Fibroblast of pulmonary artery (primary cell): Measurements from ENCODE around the gene LRMDA.

Source experiments
- DNase-seq: peaks from one replicate; pipeline ENCODE4 v3.0.0-alpha.2; 2010; ENCODE audit warnings: low read depth
- H3K4me3 ChIP-seq: replicated peaks from 2 replicates; pipeline ENCODE4 v1.5.1; 2011; ENCODE audit warnings: low read depth, mild to moderate bottlenecking, control low read depth, low read length, moderate library complexity
- TF ChIP-seq, protein P1 (sequence below): IDR thresholded peaks from 2 replicates; pipeline ENCODE4 v1.5.1; 2011; ENCODE audit warnings: mild to moderate bottlenecking, control low read depth, low read length, inconsistent platforms; ENCODE audit errors: missing control alignments

The LRMDA gene

DNA sequence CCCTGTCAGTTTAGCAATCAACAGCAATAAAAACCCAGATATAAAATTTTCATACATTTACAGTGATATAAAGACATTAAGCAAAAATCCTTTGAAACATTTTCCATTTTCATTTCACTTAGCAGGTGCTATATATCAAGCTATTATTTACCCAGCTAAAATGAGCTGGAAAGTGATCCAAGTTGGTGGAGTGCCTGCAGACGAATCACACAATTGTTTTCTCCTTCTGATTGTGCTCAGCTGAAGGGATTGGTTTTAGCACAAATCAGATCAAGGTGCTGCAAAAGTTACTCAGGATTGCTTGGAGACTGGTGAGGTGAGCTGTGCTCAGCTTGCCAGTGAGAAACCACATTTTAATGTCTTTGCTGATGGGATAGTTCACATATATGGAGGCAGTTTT lies 138.1 kb downstream of the LRMDA start:
- DNase-seq = no peak
- H3K4me3 ChIP-seq = no peak overlapping the region
- TF ChIP-seq, protein P1, sequence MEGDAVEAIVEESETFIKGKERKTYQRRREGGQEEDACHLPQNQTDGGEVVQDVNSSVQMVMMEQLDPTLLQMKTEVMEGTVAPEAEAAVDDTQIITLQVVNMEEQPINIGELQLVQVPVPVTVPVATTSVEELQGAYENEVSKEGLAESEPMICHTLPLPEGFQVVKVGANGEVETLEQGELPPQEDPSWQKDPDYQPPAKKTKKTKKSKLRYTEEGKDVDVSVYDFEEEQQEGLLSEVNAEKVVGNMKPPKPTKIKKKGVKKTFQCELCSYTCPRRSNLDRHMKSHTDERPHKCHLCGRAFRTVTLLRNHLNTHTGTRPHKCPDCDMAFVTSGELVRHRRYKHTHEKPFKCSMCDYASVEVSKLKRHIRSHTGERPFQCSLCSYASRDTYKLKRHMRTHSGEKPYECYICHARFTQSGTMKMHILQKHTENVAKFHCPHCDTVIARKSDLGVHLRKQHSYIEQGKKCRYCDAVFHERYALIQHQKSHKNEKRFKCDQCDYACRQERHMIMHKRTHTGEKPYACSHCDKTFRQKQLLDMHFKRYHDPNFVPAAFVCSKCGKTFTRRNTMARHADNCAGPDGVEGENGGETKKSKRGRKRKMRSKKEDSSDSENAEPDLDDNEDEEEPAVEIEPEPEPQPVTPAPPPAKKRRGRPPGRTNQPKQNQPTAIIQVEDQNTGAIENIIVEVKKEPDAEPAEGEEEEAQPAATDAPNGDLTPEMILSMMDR = no peak

DNA sequence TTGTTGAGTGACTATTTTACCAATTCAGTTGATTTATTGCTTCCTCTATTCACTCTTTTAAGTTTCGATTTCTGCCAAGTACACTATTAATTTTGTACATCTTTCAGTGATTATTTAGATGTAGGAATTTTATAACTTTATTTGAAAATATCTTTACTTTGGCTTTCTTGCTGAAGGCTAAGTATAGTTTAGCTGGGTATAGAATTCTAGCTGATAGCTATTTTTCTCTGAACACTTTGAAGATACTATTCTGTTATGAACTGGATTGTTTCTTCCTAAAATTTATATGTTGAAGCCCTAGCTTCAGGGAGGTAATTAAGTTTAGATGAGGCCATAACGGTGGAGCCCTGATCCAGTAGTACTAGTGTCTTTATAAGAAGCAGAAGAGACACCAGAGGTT lies 141.1 kb downstream of the LRMDA start:
- H3K4me3 ChIP-seq = no peak overlapping the region
- no peak for DNase-seq
- TF ChIP-seq, protein P1 = no peak

DNA sequence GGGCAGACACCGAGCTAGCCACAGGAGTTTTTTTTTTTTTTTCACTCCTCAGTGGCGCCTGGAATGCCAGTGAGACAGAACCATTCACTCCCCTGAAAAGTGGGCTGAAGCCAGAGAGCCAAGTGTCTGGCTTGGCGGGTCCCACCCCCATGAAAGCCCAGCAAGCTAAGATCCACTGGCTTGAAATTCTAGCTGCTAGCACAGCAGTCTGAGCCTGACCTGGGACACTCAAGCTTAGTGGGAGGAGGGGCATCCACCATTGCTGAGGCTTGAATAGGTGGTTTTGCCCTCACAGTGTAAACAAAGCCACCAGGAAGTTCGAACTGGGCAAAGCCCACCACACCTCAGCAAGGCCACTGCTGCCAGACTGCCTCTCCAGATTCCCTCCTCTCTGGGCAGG lies 144.5 kb downstream of the LRMDA start:
- TF ChIP-seq, protein P1 = no peak
- H3K4me3 ChIP-seq = no peak overlapping the region
- no peak for DNase-seq

DNA sequence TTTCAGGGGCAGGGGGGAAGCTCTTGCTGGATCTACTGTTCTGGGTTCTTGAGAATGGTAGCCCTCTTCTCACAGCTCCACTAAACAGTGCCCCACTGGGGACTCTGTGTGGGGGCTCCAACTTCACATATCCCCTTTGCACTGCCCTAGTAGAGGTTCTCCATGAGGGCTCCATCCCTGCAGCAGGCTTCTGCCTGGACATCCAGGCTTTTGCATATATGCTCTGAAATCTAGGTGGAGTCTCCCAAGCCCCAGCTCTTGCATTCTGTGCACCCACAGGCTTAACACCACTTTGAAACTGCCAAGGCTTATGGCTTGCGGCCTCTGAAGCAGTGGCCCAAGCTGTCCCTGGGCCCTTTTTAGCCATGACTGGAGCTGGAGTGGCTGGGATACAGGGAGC lies 150.7 kb downstream of the LRMDA start:
- no peak overlapping the region for H3K4me3 ChIP-seq
- no peak for DNase-seq
- TF ChIP-seq, protein P1 = no peak

DNA sequence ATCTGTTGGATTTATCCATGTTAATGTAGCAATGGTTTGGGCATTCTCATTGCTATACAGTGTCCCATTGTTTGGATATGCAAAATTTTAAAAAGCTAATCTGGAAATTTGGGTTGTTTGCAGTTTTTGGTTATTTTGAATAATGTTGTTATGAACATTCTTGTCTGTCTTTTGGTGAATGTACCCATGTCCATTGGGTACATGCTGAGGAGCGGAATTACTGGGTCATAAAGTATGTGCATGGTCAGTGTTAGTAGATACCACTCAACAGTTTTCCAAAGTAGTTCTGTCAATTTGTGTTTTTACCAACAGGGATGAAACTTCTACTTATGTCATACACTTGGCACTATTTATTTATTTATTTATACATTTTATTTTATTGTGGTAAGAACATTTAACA lies 153.9 kb downstream of the LRMDA start:
- no peak overlapping the region for H3K4me3 ChIP-seq
- TF ChIP-seq, protein P1 = no peak

DNA sequence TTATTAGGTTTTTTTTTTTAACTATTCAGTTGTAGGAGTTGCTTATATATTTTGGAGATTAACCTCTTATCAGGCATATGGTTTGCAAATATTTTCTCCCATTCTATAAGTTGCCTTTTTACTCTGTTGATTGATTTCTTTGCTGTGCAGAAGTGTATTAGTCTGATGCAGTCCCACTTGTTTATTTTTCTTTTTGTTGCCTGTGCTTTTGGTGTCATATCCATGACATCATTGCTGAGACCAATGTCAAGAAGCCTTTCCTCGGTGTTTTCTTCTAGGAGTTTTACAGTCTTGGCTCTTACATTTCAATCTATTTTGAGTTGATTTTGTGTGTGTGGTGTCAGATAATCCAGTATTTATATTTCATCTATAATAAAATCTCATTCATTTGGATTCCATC lies 155.4 kb downstream of the LRMDA start:
- TF ChIP-seq, protein P1 = no peak
- no peak for DNase-seq
- no peak overlapping the region for H3K4me3 ChIP-seq

More for the DNA sequence above, 153.9 kb downstream of the LRMDA start:
- DNase-seq = no peak

DNA sequence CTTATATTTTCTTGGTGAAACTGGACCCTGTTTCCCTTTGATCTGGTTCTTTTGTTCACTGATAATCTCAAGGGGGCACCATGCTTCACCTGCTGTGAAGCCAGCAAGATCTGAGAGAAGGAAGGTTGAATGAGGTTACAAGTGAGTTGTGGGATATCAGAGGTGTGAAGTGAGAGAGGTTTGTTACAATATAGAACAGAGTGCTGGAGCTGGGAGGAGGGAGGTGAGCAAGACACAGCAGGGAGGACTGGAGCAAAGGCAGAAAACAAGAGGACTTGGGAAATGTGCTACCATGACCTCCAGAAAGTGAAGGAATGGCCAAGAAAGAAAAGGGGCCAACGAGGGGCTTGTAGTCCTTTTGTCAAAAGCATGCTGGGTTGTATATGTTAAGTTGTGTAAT lies 156.6 kb downstream of the LRMDA start:
- no peak overlapping the region for H3K4me3 ChIP-seq
- DNase-seq = no peak
- TF ChIP-seq, protein P1 = no peak
